Stimulated activated naive CD8-positive, alpha-beta T cell treated with anti-CD3 and anti-CD28 coated beads, Interleukin-15, Interleukin-2, amounts not matched to agents 100 ng/mL and 50 ng/mL, for 24 hours (primary cell): Measurements from ENCODE around the gene GABRR2.
"Not testable (repeated sequence)": the region's sequence is repeated elsewhere in the genome, so short reads cannot be mapped to it uniquely, and the experiment has no call there.

Experiments used
- H3K27ac Mint-ChIP-seq: one replicate; pipeline ENCODE4 v1.8.0; 2021; ENCODE audit warnings: mild to moderate bottlenecking, mixed read lengths
- H3K27me3 Mint-ChIP-seq: one replicate; pipeline ENCODE4 v1.8.0; 2021; ENCODE audit warnings: mixed read lengths
- H3K36me3 Mint-ChIP-seq: one replicate; pipeline ENCODE4 v1.8.0; 2021; ENCODE audit warnings: low read depth, mixed read lengths
- H3K4me1 Mint-ChIP-seq: one replicate; pipeline ENCODE4 v1.8.0; 2021; ENCODE audit warnings: low read depth, mixed read lengths
- H3K4me3 Mint-ChIP-seq: one replicate; pipeline ENCODE4 v1.8.0; 2021; ENCODE audit warnings: mild to moderate bottlenecking, mixed read lengths
- H3K9me3 Mint-ChIP-seq: one replicate; pipeline ENCODE4 v1.8.0; 2021; ENCODE audit warnings: mixed read lengths

GABRR2 gene

DNA sequence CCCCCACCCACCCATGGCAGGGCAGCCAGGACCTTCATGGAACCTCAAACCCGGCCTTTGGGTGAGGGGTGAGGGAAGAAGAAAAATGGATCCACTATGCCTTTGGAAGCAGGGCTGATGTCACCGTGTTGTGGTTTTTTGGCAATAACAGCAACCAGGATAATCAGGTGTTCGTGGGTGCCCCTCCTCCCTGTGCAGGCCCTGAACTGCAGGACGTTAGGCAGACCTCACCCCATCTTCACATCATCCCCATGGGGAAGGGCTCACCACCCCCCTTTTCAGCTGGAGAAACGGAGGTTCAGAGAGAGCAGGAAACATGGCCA is 3.6 kb downstream of the GABRR2 start:
- Mint-ChIP-seq H3K27ac (no peak overlapping the region), H3K27me3 (no peaks in the 10 kb centered on the region), H3K36me3 (peaks cover 7% of the 10 kb centered on the region), H3K4me3 (no peak overlapping the region), H3K9me3 (no peaks in the 10 kb centered on the region), H3K4me1 (no peaks in the 10 kb centered on the region)

DNA sequence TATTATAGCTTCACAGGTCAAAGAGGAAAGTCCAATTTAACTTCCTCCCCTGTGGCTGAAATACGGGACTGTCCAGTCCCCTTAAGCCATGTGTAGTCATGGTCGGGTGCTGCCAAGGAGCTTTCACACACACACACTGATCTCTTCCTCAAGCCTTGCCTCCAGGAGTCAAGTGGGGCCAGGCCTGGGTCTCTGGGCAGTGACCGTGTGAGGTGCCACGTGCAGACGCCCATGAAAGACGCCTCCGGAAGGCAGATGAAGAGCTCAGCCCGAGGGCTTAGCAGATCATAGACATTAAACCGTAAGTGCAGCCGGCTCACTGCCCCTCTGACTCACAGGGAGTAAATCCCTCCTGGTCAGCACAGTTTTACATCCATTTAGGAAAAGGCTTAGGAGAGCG is 4.2 kb downstream of the GABRR2 start:
- no peaks in the 10 kb centered on the region for H3K27me3 Mint-ChIP-seq
- no peak overlapping the region for H3K27ac Mint-ChIP-seq
- H3K9me3 Mint-ChIP-seq = no peaks in the 10 kb centered on the region
- no peaks in the 10 kb centered on the region for H3K4me1 Mint-ChIP-seq
- H3K36me3 Mint-ChIP-seq = peaks cover 7% of the 10 kb centered on the region
- H3K4me3 Mint-ChIP-seq = no peak overlapping the region

DNA sequence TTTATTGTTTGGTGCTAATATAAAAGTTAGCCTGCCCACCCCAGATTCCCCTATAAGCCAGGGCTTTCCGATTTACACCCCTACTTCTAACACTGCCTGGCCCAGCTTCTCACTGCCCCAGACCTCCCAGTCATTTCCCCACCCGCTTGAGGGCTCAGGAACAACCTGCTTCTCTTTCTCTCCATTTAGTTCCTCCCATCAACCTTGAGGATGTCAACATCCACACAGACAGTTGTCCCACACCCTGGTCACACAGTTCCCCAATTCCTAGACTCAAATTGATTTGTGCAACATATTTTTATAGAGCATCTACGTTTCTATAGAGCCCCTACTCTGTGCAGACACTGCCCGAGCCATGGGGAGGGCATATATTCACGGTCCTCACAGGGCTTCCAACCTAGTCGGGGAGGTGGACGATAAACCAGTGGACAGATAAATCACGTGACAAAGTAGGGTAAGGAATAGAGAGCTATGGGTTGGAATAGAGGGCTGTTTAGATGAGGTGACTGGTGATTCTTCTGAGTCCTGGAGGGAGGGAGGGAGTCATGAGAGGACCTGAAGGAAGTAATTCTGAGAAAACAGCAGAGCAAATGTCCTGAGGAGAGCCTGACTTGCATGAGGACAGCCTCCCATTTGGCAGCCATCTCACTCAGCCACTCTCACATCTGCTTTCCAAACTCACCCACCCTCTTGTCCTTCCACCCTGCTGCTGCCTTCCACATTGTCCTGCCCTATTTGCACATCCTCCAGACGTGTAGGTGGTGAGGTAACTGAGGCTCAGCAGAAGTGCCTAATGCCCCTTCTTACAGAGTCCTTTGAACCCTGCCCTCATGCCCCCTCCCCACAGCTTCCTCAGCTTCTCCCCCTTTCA is 6.3 kb downstream of the GABRR2 start:
- Mint-ChIP-seq H3K36me3 (no peaks in the 10 kb centered on the region), H3K27ac (no peak overlapping the region), H3K4me3 (no peak overlapping the region), H3K9me3 (no peaks in the 10 kb centered on the region), H3K27me3 (no peaks in the 10 kb centered on the region), H3K4me1 (no peaks in the 10 kb centered on the region)

DNA sequence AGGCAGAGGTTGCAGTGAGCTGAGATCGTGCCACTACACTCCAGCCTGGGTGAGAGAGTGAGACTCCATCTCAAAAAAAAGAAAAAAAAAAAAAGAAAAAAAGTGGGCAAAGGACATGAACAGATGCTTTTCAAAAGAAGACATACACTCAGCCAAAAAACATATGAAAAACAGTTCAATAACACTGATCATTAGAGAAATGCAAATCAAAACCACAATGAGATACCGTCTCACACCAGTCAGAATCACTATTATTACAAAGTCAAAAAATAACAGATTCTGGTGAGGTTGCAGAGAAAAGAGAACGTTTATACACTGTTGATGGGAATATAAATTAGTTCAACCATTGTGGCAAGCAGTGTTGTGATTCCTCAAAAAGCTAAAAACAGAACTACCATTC is 10.6 kb downstream of the GABRR2 start:
- not testable (repeated sequence) for H3K27ac Mint-ChIP-seq, H3K9me3 Mint-ChIP-seq, H3K4me3 Mint-ChIP-seq, H3K4me1 Mint-ChIP-seq, H3K36me3 Mint-ChIP-seq, H3K27me3 Mint-ChIP-seq

DNA sequence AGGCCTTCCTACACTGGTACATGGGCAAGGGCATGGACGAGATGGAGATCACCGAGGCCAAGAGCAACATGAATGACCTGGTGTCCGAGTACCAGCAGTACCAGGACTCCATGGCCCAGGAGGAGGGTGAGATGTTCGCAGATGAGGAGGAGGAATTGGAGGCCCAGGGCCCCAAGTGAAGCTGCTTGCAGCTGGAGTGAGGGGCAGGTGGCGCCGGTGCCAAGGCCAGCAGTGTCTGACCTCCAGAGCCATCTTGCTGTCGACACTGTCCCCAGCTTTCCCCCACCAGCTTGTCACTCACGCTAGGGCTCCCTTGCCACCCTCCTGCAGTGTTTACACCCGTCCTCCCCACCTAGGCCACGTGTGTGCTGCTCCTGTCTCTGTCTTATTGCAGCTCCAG is 12.2 kb downstream of the GABRR2 start:
- peaks cover 20% of the 10 kb centered on the region for H3K4me1 Mint-ChIP-seq
- H3K9me3 Mint-ChIP-seq = no peaks in the 10 kb centered on the region
- no peaks in the 10 kb centered on the region for H3K27me3 Mint-ChIP-seq
- H3K4me3 Mint-ChIP-seq = no peak overlapping the region
- no peaks in the 10 kb centered on the region for H3K36me3 Mint-ChIP-seq
- H3K27ac Mint-ChIP-seq = no peak overlapping the region

DNA sequence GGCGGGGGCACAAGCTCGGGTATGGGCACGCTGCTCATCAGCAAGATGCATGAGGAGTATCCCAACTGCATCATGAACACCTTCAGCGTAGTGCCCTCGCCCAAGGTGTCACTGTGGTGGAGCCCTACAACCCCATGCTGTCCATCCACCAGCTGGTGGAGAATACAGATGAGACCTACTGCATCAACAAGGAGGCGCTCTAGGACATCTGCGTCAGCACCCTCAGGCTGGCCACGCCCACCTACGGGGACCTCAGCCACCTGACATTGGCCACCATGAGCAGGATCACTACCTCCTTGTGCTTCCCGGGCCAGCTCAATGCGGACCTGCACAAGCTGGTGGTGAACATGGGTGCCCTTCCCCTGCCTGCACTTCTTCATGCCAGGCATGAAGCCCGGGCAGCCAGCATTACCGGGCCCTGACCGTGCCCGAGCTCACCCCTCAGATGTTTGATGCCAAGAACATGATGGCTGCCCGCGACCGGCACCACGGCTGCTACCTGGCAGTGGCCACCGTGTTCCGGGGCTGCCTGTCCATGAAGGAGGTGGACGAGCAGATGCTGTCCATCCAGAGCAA is 12.8 kb downstream of the GABRR2 start:
- Mint-ChIP-seq H3K9me3 (no peaks in the 10 kb centered on the region), H3K4me3 (no peak overlapping the region), H3K27ac (no peak overlapping the region), H3K4me1 (peaks cover 26% of the 10 kb centered on the region), H3K27me3 (no peaks in the 10 kb centered on the region), H3K36me3 (no peaks in the 10 kb centered on the region)

DNA sequence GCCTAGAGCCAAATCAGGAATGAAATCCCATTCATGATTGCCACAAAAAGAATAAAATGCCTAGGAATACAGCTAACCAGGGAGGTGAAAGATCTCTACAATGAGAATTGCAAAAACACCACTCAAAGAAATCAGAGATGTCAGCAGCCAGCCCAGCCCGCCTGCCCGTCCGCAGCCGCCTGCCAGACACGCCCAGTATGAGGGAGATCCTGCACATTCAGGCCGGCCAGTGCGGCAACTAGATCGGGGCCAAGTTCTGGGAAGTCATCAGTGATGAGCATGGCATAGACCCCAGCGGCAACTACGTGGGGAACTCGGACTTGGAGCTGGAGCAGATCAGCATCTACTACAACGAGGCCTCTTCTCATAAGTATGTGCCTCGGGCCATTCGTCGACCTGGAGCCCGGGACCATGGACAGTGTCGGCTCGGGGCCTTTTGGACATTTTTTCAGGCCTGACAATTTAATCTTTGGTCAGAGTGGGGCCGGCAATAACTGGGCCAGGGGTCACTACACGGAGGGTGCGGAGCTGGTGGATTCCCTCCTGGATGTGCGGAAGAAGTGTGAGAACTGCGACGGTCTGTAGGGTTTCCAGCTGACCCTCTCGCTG is 13.4 kb downstream of the GABRR2 start:
- H3K27ac Mint-ChIP-seq = no peak overlapping the region

DNA sequence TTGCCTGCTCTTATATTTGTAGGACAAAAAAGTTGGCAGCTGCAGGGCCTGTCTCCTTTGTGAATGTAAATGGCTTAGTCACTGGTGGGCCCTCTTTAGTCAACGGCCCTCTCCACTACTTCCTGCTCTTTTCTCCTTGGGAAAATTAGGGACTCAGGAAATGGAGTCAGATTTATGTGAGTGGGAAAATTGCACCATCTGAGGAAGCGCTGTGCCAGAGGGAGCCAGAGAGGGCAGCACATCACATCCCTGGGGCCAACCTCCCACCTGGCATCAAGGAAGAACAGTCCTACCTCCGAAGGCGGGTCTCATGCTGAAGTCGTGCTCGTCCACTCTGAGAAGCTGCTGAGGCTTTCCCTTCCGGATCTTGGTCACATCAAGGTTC is 15.6 kb downstream of the GABRR2 start:
- no peak overlapping the region for H3K27ac Mint-ChIP-seq
- no peaks in the 10 kb centered on the region for H3K36me3 Mint-ChIP-seq
- H3K4me1 Mint-ChIP-seq = peaks cover 28% of the 10 kb centered on the region
- H3K4me3 Mint-ChIP-seq = no peak overlapping the region
- H3K9me3 Mint-ChIP-seq = no peaks in the 10 kb centered on the region
- no peaks in the 10 kb centered on the region for H3K27me3 Mint-ChIP-seq

More for the DNA sequence above, 13.4 kb downstream of the GABRR2 start:
- Mint-ChIP-seq H3K9me3 (no peaks in the 10 kb centered on the region), H3K4me1 (peaks cover 28% of the 10 kb centered on the region), H3K4me3 (no peak overlapping the region), H3K27me3 (no peaks in the 10 kb centered on the region), H3K36me3 (no peaks in the 10 kb centered on the region)

DNA sequence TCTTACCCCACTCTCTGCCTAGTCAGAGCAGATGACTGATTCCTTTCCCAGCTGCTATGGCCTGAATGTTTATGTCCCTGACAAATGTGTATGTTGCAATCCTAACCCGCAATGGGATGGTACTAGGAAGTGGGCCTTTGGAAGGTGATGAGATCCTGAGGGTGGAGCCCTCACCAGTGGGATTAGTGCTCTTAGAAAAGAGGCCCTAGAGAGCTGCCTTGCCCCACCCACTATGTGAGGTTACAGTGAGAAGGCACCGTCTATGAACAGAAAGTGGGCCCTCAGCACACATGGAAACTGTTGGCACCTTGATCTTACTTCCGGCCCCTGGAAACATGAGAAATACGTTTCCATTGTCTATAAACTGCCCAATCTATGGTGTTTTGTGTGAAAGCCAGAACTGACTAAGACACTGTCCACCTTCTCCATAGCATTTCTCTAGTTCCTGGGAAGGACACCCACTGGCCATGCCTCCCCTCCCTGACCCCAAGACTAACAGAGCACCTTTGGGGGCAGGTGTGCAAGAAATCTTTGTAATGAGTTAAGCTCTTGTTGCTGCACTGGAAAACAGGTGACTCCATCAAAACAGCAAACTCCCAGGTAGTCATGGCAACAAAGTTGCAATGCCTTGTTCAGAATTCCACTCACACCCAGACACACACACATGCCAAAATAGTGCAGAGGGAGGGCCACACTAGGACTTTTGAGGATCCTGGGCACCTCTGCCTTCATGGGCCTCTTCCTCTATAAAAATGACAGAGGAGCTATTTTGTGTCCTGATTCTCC is 16.2 kb downstream of the GABRR2 start:
- Mint-ChIP-seq H3K4me3 (peak overlapping the region; percentile 32), H3K27ac (peak overlapping the region; percentile 89), H3K4me1 (peaks cover 28% of the 10 kb centered on the region), H3K9me3 (no peaks in the 10 kb centered on the region), H3K27me3 (no peaks in the 10 kb centered on the region), H3K36me3 (no peaks in the 10 kb centered on the region)

DNA sequence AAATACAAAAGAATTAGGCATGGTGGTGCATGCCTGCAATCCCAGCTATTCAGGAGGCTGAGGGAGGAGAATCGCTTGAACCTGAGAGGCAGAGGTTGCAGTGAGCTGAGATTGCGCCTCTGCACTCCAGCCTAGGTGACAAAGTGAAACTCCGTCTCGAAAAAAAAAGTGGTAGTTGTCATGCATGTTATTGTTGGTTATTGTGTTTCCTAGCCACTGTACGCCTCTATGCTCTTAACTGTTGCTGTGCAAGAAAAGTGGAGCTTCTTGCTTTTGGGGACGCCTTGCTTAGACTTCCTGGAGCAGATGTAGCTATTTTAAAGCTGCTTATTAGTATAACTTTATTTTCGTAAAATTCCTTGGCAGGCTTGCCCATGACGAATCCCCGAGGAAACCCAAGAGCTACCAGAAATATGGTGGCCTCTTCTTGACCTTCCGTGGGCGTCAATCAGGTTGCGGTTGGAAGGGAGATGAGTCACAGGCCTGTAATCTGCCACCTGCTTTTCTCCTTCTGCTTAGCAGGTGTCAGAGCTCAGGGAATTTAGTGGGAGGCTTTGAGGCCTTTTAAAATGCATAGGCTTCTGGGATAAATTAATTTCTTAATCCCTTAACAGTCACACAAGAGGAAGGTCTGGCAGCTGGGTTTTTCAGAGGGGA is 17.3 kb downstream of the GABRR2 start:
- Mint-ChIP-seq H3K27me3 (no peaks in the 10 kb centered on the region), H3K9me3 (no peaks in the 10 kb centered on the region), H3K27ac (peak overlapping the region; percentile 89), H3K4me3 (peak overlapping the region; percentile 69), H3K36me3 (no peaks in the 10 kb centered on the region), H3K4me1 (peaks cover 28% of the 10 kb centered on the region)

DNA sequence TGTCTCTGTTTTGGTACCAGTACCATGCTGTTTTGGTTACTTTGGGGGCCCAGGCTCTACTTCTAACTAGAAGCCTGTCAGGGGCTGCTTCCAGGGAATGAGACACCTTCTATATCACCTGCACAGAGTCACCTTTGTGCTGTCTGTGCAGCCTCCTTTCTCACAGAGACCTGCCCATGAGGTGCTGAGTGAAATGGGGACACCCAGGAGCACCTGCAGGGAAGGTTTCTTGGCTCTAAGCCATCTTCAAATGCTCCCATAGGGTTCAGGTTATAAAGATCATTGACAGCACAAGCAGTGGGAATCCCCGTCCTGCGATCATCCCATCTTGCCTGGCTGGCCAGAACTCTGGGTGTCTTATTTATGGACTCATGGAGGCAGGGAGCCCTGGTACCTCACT is 19.1 kb downstream of the GABRR2 start:
- Mint-ChIP-seq H3K36me3 (no peaks in the 10 kb centered on the region), H3K4me3 (no peak overlapping the region), H3K4me1 (peaks cover 28% of the 10 kb centered on the region)

DNA sequence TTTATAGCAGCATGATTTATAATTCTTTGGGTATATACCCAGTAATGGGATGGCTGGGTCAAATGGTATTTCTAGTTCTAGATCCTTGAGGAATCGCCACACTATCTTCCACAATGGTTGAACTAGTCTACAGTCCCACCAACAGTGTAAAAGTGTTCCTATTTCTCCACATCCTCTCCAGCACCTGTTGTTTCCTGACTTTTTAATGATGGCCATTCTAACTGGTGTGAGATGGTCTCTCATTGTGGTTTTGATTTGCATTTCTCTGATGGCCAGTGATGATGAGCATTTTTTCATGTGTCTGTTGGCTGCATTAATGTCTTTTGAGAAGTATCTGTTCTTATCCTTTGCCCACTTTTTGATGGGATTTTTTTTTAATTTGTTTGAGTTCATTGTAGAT is 20.0 kb downstream of the GABRR2 start:
- H3K27me3 Mint-ChIP-seq, H3K27ac Mint-ChIP-seq, H3K9me3 Mint-ChIP-seq, H3K36me3 Mint-ChIP-seq, H3K4me3 Mint-ChIP-seq: not testable (repeated sequence)
- H3K4me1 Mint-ChIP-seq = peaks cover 28% of the 10 kb centered on the region

More for the DNA sequence above, 19.1 kb downstream of the GABRR2 start:
- no peaks in the 10 kb centered on the region for H3K9me3 Mint-ChIP-seq
- no peaks in the 10 kb centered on the region for H3K27me3 Mint-ChIP-seq
- no peak overlapping the region for H3K27ac Mint-ChIP-seq

DNA sequence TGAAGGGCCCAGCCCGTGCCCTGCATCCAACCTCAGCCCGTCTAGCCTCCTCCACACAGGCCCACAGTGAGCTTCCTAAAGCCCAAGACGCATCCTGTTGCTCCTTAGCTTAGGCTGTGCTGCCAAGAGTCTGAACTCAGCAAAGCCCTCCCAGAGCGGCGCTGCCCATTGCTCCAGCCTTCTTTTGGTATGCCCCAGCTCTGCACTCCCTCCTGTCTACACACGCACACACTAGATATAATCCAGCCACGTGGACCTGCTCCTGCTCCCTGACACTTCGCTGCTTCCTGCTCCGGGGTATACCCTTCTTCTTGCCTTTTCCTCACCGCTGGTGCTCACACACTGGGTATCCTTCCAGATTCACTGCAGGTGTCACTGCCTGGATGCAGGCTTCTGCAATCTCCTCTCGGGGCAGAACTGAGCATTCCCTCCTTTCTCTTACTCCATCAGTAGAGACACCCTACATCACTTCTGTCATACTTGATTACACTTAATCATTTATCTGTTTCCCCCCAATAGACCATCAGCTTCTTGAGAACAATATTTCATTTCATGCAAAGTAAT is 23.8 kb downstream of the GABRR2 start:
- Mint-ChIP-seq H3K27me3 (no peaks in the 10 kb centered on the region), H3K9me3 (no peaks in the 10 kb centered on the region), H3K36me3 (no peaks in the 10 kb centered on the region), H3K4me3 (no peak overlapping the region), H3K4me1 (no peaks in the 10 kb centered on the region), H3K27ac (no peak overlapping the region)

DNA sequence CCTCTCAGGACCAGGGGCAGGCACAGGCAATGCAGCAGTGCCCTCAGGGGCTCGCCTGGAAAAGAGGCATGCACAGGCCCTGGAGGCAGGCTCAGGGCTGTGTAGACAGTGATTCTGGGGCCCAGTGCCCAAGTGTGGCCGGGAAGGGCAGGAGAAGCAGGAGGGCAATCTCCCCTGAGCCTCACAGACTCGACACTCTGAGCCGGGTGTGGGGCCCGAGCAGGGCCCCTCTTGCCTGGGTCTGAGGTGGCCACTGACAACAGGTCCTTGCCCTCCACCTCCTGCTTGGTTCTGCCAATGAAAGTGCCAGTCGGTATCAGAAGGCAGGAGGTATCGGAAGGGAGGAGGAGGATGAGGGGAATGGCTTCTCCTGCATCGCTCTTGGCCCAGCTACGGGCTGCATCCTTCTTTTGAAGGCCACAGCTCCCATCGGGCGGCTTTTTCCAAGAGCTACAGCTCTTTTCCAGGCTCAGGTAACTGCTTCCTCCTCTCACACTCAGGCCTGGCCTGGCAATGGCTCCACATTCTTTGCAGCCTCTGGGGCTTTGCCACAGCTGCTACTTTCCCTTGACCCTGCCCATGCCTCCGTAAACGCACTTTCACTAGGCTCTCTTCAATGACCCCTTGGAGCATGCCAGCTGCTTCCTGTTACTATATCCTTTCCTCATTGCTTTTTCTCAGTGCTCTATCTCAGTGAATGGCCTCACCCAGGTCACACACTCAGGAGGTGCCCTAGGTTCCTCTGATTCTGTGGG is 24.5 kb downstream of the GABRR2 start:
- Mint-ChIP-seq H3K9me3 (no peaks in the 10 kb centered on the region), H3K27me3 (no peaks in the 10 kb centered on the region), H3K27ac (no peak overlapping the region), H3K36me3 (no peaks in the 10 kb centered on the region), H3K4me3 (no peak overlapping the region), H3K4me1 (no peaks in the 10 kb centered on the region)
